HEK293T (cell line): ENCODE data around the gene BPIFA2.

Source experiments
- ARNT ChIP-seq: fragments of 450-650 bp; IDR thresholded peaks from 2 replicates; pipeline ENCODE4 v1.6.1; 2017; ENCODE audit warnings: mild to moderate bottlenecking
- BHLHE40 ChIP-seq: fragments of 450-650 bp; IDR thresholded peaks from 2 replicates; pipeline ENCODE4 v1.6.1; 2016; ENCODE audit warnings: mild to moderate bottlenecking, moderate library complexity, borderline replicate concordance
- ELF4 ChIP-seq: fragments of 450-650 bp; IDR thresholded peaks from 2 replicates; pipeline ENCODE4 v1.6.1; 2017; ENCODE audit warnings: antibody characterized with exemption
- FOXA1 ChIP-seq: fragments of 450-650 bp; IDR thresholded peaks from 2 replicates; pipeline ENCODE4 v1.6.1; 2016; ENCODE audit warnings: mild to moderate bottlenecking
- FOXK2 ChIP-seq: fragments of 450-650 bp; IDR thresholded peaks from 2 replicates; pipeline ENCODE4 v1.6.1; 2016; ENCODE audit warnings: mild to moderate bottlenecking
- FOXM1 ChIP-seq: fragments of 450-650 bp; IDR thresholded peaks from 2 replicates; pipeline ENCODE4 v1.6.1; 2017; ENCODE audit warnings: mild to moderate bottlenecking, borderline replicate concordance
- HDGF ChIP-seq: fragments of 450-650 bp; IDR thresholded peaks from 2 replicates; pipeline ENCODE4 v1.6.1; 2017; ENCODE audit warnings: antibody characterized with exemption, borderline replicate concordance
- L3MBTL2 ChIP-seq: fragments of 450-650 bp; conservative IDR thresholded peaks from 2 replicates; pipeline ENCODE4 v1.6.1; 2016; ENCODE audit warnings: mild to moderate bottlenecking
- LEF1 ChIP-seq: fragments of 450-650 bp; IDR thresholded peaks from 2 replicates; pipeline ENCODE4 v1.6.1; 2017; ENCODE audit warnings: mild to moderate bottlenecking, borderline replicate concordance
- PKNOX1 ChIP-seq: fragments of 450-650 bp; IDR thresholded peaks from 2 replicates; pipeline ENCODE4 v1.6.1; 2016
- SP1 ChIP-seq: fragments of 450-650 bp; IDR thresholded peaks from 2 replicates; pipeline ENCODE4 v1.6.1; 2017
- SUZ12 ChIP-seq: fragments of 450-650 bp; IDR thresholded peaks from 2 replicates; pipeline ENCODE4 v1.6.1; 2016; ENCODE audit warnings: mild to moderate bottlenecking
- TARDBP ChIP-seq: fragments of 450-650 bp; IDR thresholded peaks from 2 replicates; pipeline ENCODE4 v1.6.1; 2016
- ZNF384 ChIP-seq: fragments of 450-650 bp; IDR thresholded peaks from 2 replicates; pipeline ENCODE4 v1.6.1; 2016

GRCh38 chr20:33175123-33175522 is 7.2 kb downstream of the BPIFA2 start:
- no peak for TF ChIP-seq FOXA1
- TF ChIP-seq PKNOX1 = no peak
- no peak for TF ChIP-seq ZNF384
- no peak for TF ChIP-seq FOXK2
- TF ChIP-seq FOXM1 = no peak
- TF ChIP-seq ELF4 = no peak
- TF ChIP-seq BHLHE40 = no peak
- TF ChIP-seq TARDBP = no peak
- no peak for TF ChIP-seq LEF1
- no peak for TF ChIP-seq SP1
- TF ChIP-seq ARNT = no peak
- TF ChIP-seq HDGF = no peak
- TF ChIP-seq SUZ12 = no peak
- TF ChIP-seq L3MBTL2 = no peak
